ENCODE measurements around the gene KRT33B.

The KRT33B gene

DNA sequence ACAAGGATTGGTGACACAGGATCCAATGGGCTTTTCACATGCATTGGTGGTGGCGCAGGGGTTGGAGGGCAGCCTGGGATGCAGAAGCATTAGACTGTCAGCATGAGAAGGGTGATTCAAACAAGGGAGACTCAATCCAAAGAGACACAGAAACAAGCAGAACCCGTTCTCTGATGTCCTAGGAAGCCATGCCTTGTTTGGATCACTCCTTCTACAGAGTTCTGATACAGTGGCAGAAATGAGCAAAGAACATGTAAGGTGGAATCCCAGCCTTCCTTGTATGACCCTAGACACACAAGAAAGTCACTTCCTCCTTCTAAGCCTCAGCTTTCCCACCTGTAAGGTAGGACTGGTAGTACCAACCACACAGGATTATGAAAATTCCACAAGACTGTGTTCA, 5.7 kb downstream of the KRT33B start:
- Histone ChIP-seq H3K9ac (no peak overlapping the region), H3K4me2 (no peak overlapping the region), H3K79me2 (ENCODE audit: insufficient read depth, low read depth) (no peaks in the 10 kb centered on the region), H2AFZ (ENCODE audit: low read depth) (no peak overlapping the region), H3K4me1 (ENCODE audit: low read depth, poor library complexity, severe bottlenecking) (no peaks in the 10 kb centered on the region), H3K36me3 (ENCODE audit: insufficient read depth) (no peaks in the 10 kb centered on the region), H3K27me3 (ENCODE audit: insufficient read depth, low read depth) (no peaks in the 10 kb centered on the region), H3K4me3 (IDR thresholded peaks at IDR 0.05; ENCODE audit: insufficient read depth, low read depth, low read length) (no peak overlapping the region), H3K27ac (no peak overlapping the region), H4K20me1 (ENCODE audit: insufficient read depth) (no peaks in the 10 kb centered on the region)
- TF ChIP-seq, protein P1, sequence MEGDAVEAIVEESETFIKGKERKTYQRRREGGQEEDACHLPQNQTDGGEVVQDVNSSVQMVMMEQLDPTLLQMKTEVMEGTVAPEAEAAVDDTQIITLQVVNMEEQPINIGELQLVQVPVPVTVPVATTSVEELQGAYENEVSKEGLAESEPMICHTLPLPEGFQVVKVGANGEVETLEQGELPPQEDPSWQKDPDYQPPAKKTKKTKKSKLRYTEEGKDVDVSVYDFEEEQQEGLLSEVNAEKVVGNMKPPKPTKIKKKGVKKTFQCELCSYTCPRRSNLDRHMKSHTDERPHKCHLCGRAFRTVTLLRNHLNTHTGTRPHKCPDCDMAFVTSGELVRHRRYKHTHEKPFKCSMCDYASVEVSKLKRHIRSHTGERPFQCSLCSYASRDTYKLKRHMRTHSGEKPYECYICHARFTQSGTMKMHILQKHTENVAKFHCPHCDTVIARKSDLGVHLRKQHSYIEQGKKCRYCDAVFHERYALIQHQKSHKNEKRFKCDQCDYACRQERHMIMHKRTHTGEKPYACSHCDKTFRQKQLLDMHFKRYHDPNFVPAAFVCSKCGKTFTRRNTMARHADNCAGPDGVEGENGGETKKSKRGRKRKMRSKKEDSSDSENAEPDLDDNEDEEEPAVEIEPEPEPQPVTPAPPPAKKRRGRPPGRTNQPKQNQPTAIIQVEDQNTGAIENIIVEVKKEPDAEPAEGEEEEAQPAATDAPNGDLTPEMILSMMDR (conservative IDR thresholded peaks at IDR 0.05; ENCODE audit: low read depth, low read length) = no peak

DNA sequence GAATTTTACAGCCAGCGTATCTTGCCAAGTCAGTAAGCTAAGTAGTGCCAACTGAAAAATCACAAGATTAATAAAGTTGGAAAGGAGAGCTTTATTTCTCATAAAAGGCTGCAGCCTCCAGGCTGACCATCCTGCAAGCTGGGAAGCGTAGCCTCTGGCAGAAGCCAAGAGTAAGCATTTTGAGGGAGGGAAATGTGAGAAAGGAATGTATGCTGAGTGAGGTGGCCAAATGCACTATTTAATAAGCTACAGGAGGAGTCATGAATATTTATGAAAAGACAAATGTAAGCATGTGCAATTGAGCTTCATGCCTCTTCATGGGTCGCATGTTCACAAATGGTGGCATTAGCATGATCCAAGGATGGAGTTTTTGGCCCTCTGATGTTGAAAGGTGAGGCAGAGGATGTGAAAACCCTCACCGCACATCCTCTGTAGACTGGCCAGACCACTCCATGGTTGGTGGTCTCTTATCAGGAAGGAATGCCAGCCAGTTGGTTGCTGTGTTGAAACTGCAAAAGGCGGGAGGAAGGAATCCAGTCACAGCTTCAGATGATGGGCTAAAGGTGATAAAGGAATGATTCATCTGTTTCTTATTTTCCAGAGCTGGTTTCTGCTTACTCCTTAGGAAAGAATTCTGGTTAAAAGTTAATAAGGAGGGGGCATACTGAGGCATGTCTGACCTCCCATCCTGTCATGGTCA, 9.2 kb downstream of the KRT33B start:
- Histone ChIP-seq H3K27me3 (ENCODE audit: insufficient read depth, low read depth) (no peaks in the 10 kb centered on the region), H3K4me3 (IDR thresholded peaks at IDR 0.05; ENCODE audit: insufficient read depth, low read depth, low read length) (no peak overlapping the region), H3K27ac (no peak overlapping the region), H4K20me1 (ENCODE audit: insufficient read depth) (no peaks in the 10 kb centered on the region), H3K4me1 (ENCODE audit: low read depth, poor library complexity, severe bottlenecking) (no peaks in the 10 kb centered on the region), H3K9ac (no peak overlapping the region), H3K4me2 (no peak overlapping the region), H2AFZ (ENCODE audit: low read depth) (no peak overlapping the region), H3K36me3 (ENCODE audit: insufficient read depth) (no peaks in the 10 kb centered on the region), H3K79me2 (ENCODE audit: insufficient read depth, low read depth) (no peaks in the 10 kb centered on the region)
- TF ChIP-seq, protein P1 (conservative IDR thresholded peaks at IDR 0.05; ENCODE audit: low read depth, low read length) = no peak

DNA sequence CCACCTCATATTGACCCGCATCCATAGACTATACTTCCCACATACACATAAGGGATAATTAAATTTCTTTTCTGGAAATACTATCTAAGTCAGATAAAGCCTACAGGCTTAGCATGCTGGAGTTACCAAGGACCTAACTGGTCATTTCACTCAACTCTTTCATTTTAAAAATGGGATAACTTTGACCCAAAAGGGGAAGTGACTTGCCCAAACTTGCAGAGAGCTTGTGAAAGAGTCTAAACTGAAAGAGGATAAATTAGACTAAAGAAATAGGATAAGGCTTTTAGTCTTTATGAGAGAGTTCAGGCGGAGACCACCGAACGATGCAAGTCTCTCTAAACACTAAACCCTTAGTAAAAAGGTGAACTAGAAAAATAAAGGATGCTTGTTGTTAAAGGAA, 15.1 kb downstream of the KRT33B start:
- H3K4me1 ChIP-seq (ENCODE audit: low read depth, poor library complexity, severe bottlenecking) = no peaks in the 10 kb centered on the region
- TF ChIP-seq, protein P1 (conservative IDR thresholded peaks at IDR 0.05; ENCODE audit: low read depth, low read length) = no peak
- no peak overlapping the region for H3K4me3 ChIP-seq (IDR thresholded peaks at IDR 0.05; ENCODE audit: insufficient read depth, low read depth, low read length)
- H4K20me1 ChIP-seq (ENCODE audit: insufficient read depth) = no peaks in the 10 kb centered on the region
- no peaks in the 10 kb centered on the region for H3K36me3 ChIP-seq (ENCODE audit: insufficient read depth)
- no peak overlapping the region for H2AFZ ChIP-seq (ENCODE audit: low read depth)
- no peak overlapping the region for H3K27ac ChIP-seq
- H3K9ac ChIP-seq = no peak overlapping the region
- no peak overlapping the region for H3K4me2 ChIP-seq
- H3K79me2 ChIP-seq (ENCODE audit: insufficient read depth, low read depth) = no peaks in the 10 kb centered on the region
- no peaks in the 10 kb centered on the region; the same call in 1 of the 2 replicates for H3K27me3 ChIP-seq (ENCODE audit: insufficient read depth, low read depth)

DNA sequence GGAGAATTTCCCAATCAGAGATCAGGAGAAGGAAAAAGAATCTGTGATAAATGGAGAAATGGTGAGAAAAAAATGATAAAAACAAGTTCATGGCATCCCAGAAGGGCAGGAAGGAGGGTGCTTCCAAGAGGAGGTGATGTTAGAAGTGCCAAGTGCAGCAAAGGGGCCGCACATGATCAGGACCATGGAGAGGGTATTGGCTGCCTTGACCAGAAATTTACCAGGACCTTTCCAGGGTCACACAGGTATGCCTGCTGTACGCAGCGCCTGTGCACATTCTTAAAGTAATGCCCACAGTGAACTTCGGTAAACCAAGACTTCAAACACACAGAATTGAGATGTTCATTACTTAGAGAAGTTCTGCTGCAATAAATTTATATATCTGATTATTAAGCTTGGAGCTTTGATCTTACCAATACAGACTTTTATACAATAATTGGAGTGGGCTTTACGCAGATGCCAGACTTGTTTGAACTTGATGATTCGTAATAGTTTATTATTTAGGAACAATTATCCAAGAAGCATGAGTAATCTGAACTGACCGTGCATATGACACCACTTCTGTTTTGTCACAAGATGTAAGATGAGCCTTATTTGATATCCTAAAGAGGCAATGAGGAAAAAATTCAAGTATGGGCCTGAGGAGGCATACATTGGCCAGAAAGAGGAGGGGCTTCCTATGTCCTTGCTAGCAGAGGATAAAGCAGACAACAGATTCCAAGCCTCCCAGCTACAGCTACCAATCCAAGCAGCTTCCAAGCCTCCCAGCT, 16.8 kb downstream of the KRT33B start:
- H4K20me1 ChIP-seq (ENCODE audit: insufficient read depth) = no peaks in the 10 kb centered on the region
- TF ChIP-seq, protein P1 (conservative IDR thresholded peaks at IDR 0.05; ENCODE audit: low read depth, low read length) = no peak

More for the DNA sequence above, 16.8 kb downstream of the KRT33B start:
- no peaks in the 10 kb centered on the region; the same call in 1 of the 2 replicates for H3K27me3 ChIP-seq (ENCODE audit: insufficient read depth, low read depth)
- no peaks in the 10 kb centered on the region for H3K36me3 ChIP-seq (ENCODE audit: insufficient read depth)
- no peaks in the 10 kb centered on the region for H3K79me2 ChIP-seq (ENCODE audit: insufficient read depth, low read depth)
- H3K4me2 ChIP-seq = no peak overlapping the region
- no peak overlapping the region for H3K4me3 ChIP-seq (IDR thresholded peaks at IDR 0.05; ENCODE audit: insufficient read depth, low read depth, low read length)
- H2AFZ ChIP-seq (ENCODE audit: low read depth) = no peak overlapping the region
- no peak overlapping the region for H3K27ac ChIP-seq
- no peaks in the 10 kb centered on the region for H3K4me1 ChIP-seq (ENCODE audit: low read depth, poor library complexity, severe bottlenecking)
- no peak overlapping the region for H3K9ac ChIP-seq
